Heart right ventricle (tissue), 12 donors: Measurements from ENCODE around the gene LCMT2. TPM values are rescaled to one million over a fixed set of nuclear protein-coding genes. Genes with fewer than 3 reads are reported as not detected.

Source experiments
- polyA plus RNA-seq, 2 donors: library from polyadenylated mRNA; stranded (reverse); fragments of 200-250 nt; gene quantifications; one replicate each; pipeline ENCODE4 v1.2.3, GENCODE V29; 2013
- total RNA-seq, 10 donors: library from RNA; stranded (reverse); fragmentation: NEBNext Ultra II Directional in 3 of 10; extraction: Animal tissue kit (Norgen Biotek cat#: 25700) in 3 of 10; gene quantifications; one replicate each; pipeline versions ENCODE4 v1.2.1 to v1.2.4, GENCODE V29; 2021 to 2023
- donor health status: ischemic (EF 13 %, LVEDD 7.1; RV severe dilation, severe dysfunction).
- donor health status: healthy with polysubstance abuse.
- donor health status: DM: no; HTN: yes; CAD: no.
- donor health status: DM: no; HTN: no; CAD: no.
- donor health status: ischemic (EF 25% LVEDD 6.9; RV normal size, moderate dysfunction).
- donor health status: ischemic (EF 25% LVEDD 5.7; RV mildly dilated, moderate dysfunction).
- donor health status: healthy.
- donor health status: nonischemic (EF 11% LVEDD 7.7; RV severe dilation, severe dysfunction).
- donor health status: DM: yes; HTN: yes; CAD: no.
- donor health status: PGD.
- donor health status: ischemic (EF 29% LVEDD 5.4; RV normal size, mild dysfunction).
- donor health status: nonischemic (EF 23%, LVEDD 6.1; RV moderate dilation, normal function).

LCMT2 gene
- total and polyA plus RNA-seq, 12 donors, result 1.5 to 8.7 (median 6.1) TPM

Other genes starting within 250 kb of the LCMT2 start
- gene UBR1, start 224.5 kb downstream of the LCMT2 start, total RNA-seq, result 10 to 100 TPM; 19.2 to 46.2 (median 28.1) TPM
- 1 to 10 TPM; 3.8 to 4.8 TPM for gene UBR1, start 224.5 kb downstream of the LCMT2 start, polyA plus RNA-seq
- 10 to 100 TPM in 7 of 10 donors, 1 to 10 TPM in 3; 7.6 to 13.8 (median 11.7) TPM for gene TMEM62, start 197.0 kb downstream of the LCMT2 start, total RNA-seq
- 10 to 100 TPM; 11.4 to 13.9 TPM for gene TMEM62, start 197.0 kb downstream of the LCMT2 start, polyA plus RNA-seq
- 10 to 100 TPM; 43.7 to 65.1 (median 59.9) TPM for gene CCNDBP1, start 145.2 kb downstream of the LCMT2 start, total RNA-seq
- gene CCNDBP1, start 145.2 kb downstream of the LCMT2 start, polyA plus RNA-seq, result 10 to 100 TPM; 27.6 to 54.2 TPM
- under 1 TPM in 6 of 10 donors, not detected in 4; 0.12 to 0.26 (median 0.16) TPM for gene EPB42, start 109.6 kb downstream of the LCMT2 start, total RNA-seq
- gene EPB42, start 109.6 kb downstream of the LCMT2 start, polyA plus RNA-seq, result under 1 TPM in 1 of 2 donors, not detected in 1; 0.03 TPM
- gene TGM5, start 63.6 kb downstream of the LCMT2 start, total RNA-seq, result not detected
- under 1 TPM in 1 of 2 donors, not detected in 1; 0.10 TPM for gene TGM5, start 63.6 kb downstream of the LCMT2 start, polyA plus RNA-seq
- not detected for gene TGM7, start 28.3 kb downstream of the LCMT2 start, total RNA-seq
- not detected for gene TGM7, start 28.3 kb downstream of the LCMT2 start, polyA plus RNA-seq
- gene ZSCAN29, start 40.5 kb upstream of the LCMT2 start, total RNA-seq, result 10 to 100 TPM in 9 of 10 donors, 1 to 10 TPM in 1; 9.6 to 15.7 (median 12.2) TPM
- gene ZSCAN29, start 40.5 kb upstream of the LCMT2 start, polyA plus RNA-seq, result 1 to 10 TPM; 3.5 to 8.4 TPM
- gene TUBGCP4, start 40.5 kb upstream of the LCMT2 start, total RNA-seq, result 10 to 100 TPM in 8 of 10 donors, 1 to 10 TPM in 2; 9.0 to 14.9 (median 12.1) TPM
- 1 to 10 TPM; 5.0 to 6.8 TPM for gene TUBGCP4, start 40.5 kb upstream of the LCMT2 start, polyA plus RNA-seq
- gene TP53BP1, start 162.6 kb upstream of the LCMT2 start, total RNA-seq, result 10 to 100 TPM; 21.2 to 35.2 (median 29.3) TPM
- 10 to 100 TPM; 11.2 to 12.6 TPM for gene TP53BP1, start 162.6 kb upstream of the LCMT2 start, polyA plus RNA-seq
- 100 to 1,000 TPM in 2 of 10 donors, 10 to 100 TPM in 8; 21.3 to 139 (median 51.6) TPM for gene MAP1A, start 187.0 kb upstream of the LCMT2 start, total RNA-seq
- 10 to 100 TPM in 1 of 2 donors, 1 to 10 TPM in 1; 3.4 to 17.5 TPM for gene MAP1A, start 187.0 kb upstream of the LCMT2 start, polyA plus RNA-seq